ENCODE data around the gene HIVEP2. TPM values are rescaled to one million over a fixed set of nuclear protein-coding genes. Genes with fewer than 3 reads are reported as not detected.

HIVEP2 gene
- total RNA-seq, 1 experiment from 2014 or later, result 9.1 TPM

GRCh38 chr6:142987490-142987889 is 42.5 kb upstream of the HIVEP2 start:
- Histone ChIP-seq H3K9ac (ENCODE audit: low read length) (no peak overlapping the region), H2AFZ (ENCODE audit: low read length) (no peak overlapping the region), H3F3A (ENCODE audit: low read length, unreplicated experiment) (no peaks in the 10 kb centered on the region), H3K27me3 (ENCODE audit: low read length) (no peaks in the 10 kb centered on the region), H3K79me2 (ENCODE audit: low read length) (no peaks in the 10 kb centered on the region), H3K4me1 (ENCODE audit: insufficient read depth, low read length) (no peaks in the 10 kb centered on the region), H3K4me2 (ENCODE audit: low read length) (no peak overlapping the region), H3K36me3 (ENCODE audit: low read depth, low read length) (no peaks in the 10 kb centered on the region), H4K20me1 (ENCODE audit: low read length) (no peaks in the 10 kb centered on the region), H3K27ac (ENCODE audit: low read length) (no peak overlapping the region), H3K9me3 (ENCODE audit: low read length) (no peaks in the 10 kb centered on the region), H3K9me2 (replicated peaks; ENCODE audit: low read length) (no peaks in the 10 kb centered on the region), H3K4me3 (ENCODE audit: low read length) (no peak overlapping the region)
- CTCF ChIA-PET, result no interaction called here
- POLR2A ChIA-PET (ENCODE audit: unreplicated experiment), result no interaction called here
- ATAC-seq (no peak), DNase-seq (no peak)
- no TSS peak for BruUV-seq (replicated peaks)
- TF ChIP-seq, protein P1, sequence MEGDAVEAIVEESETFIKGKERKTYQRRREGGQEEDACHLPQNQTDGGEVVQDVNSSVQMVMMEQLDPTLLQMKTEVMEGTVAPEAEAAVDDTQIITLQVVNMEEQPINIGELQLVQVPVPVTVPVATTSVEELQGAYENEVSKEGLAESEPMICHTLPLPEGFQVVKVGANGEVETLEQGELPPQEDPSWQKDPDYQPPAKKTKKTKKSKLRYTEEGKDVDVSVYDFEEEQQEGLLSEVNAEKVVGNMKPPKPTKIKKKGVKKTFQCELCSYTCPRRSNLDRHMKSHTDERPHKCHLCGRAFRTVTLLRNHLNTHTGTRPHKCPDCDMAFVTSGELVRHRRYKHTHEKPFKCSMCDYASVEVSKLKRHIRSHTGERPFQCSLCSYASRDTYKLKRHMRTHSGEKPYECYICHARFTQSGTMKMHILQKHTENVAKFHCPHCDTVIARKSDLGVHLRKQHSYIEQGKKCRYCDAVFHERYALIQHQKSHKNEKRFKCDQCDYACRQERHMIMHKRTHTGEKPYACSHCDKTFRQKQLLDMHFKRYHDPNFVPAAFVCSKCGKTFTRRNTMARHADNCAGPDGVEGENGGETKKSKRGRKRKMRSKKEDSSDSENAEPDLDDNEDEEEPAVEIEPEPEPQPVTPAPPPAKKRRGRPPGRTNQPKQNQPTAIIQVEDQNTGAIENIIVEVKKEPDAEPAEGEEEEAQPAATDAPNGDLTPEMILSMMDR (conservative IDR thresholded peaks at IDR 0.05; ENCODE audit: low read depth, low read length), result no peak
- TF ChIP-seq EZH2 (IDR thresholded peaks at IDR 0.05; ENCODE audit: low read length, unreplicated experiment) (no peak), EZH2phosphoT487 (IDR thresholded peaks at IDR 0.05; ENCODE audit: borderline replicate concordance, low read length) (no peak)
- intact Hi-C loops (cut with micrococcal nuclease), result no loop called here

GRCh38 chr6:142985281-142985680 is 40.3 kb upstream of the HIVEP2 start:
- POLR2A ChIA-PET (ENCODE audit: unreplicated experiment), result no interaction called here
- no peaks in the 10 kb centered on the region for H3F3A ChIP-seq (ENCODE audit: low read length, unreplicated experiment)
- DNase-seq (no peak), ATAC-seq (no peak)
- H3K27ac ChIP-seq (ENCODE audit: low read length), result no peak overlapping the region
- TF ChIP-seq, protein P1 (conservative IDR thresholded peaks at IDR 0.05; ENCODE audit: low read depth, low read length), result no peak
- TF ChIP-seq EZH2phosphoT487 (IDR thresholded peaks at IDR 0.05; ENCODE audit: borderline replicate concordance, low read length), result no peak
- H3K9ac ChIP-seq (ENCODE audit: low read length), result no peak overlapping the region
- H3K27me3 ChIP-seq (ENCODE audit: low read length), result no peaks in the 10 kb centered on the region
- CTCF ChIA-PET, result no interaction called here
- H3K4me1 ChIP-seq (ENCODE audit: insufficient read depth, low read length), result no peaks in the 10 kb centered on the region
- H4K20me1 ChIP-seq (ENCODE audit: low read length), result no peaks in the 10 kb centered on the region
- BruUV-seq (replicated peaks), result no TSS peak
- no peaks in the 10 kb centered on the region for H3K9me2 ChIP-seq (replicated peaks; ENCODE audit: low read length)
- H3K4me3 ChIP-seq (ENCODE audit: low read length), result no peak overlapping the region
- H3K9me3 ChIP-seq (ENCODE audit: low read length), result no peaks in the 10 kb centered on the region
- intact Hi-C loops (cut with micrococcal nuclease), result no loop called here
- H3K79me2 ChIP-seq (ENCODE audit: low read length), result no peaks in the 10 kb centered on the region
- no peak overlapping the region for H3K4me2 ChIP-seq (ENCODE audit: low read length)
- no peaks in the 10 kb centered on the region for H3K36me3 ChIP-seq (ENCODE audit: low read depth, low read length)
- no peak overlapping the region for H2AFZ ChIP-seq (ENCODE audit: low read length)

GRCh38 chr6:142984386-142984785 is 39.4 kb upstream of the HIVEP2 start:
- no peaks in the 10 kb centered on the region for H3K9me2 ChIP-seq (replicated peaks; ENCODE audit: low read length)

More at GRCh38 chr6:142984386-142984785, 39.4 kb upstream of the HIVEP2 start:
- Histone ChIP-seq H2AFZ (ENCODE audit: low read length) (no peak overlapping the region), H3K27me3 (ENCODE audit: low read length) (no peaks in the 10 kb centered on the region), H3K9ac (ENCODE audit: low read length) (no peak overlapping the region), H4K20me1 (ENCODE audit: low read length) (no peaks in the 10 kb centered on the region), H3F3A (ENCODE audit: low read length, unreplicated experiment) (no peaks in the 10 kb centered on the region), H3K4me2 (ENCODE audit: low read length) (no peak overlapping the region), H3K36me3 (ENCODE audit: low read depth, low read length) (no peaks in the 10 kb centered on the region), H3K4me3 (ENCODE audit: low read length) (no peak overlapping the region), H3K9me3 (ENCODE audit: low read length) (no peaks in the 10 kb centered on the region), H3K27ac (ENCODE audit: low read length) (no peak overlapping the region), H3K79me2 (ENCODE audit: low read length) (no peaks in the 10 kb centered on the region), H3K4me1 (ENCODE audit: insufficient read depth, low read length) (no peaks in the 10 kb centered on the region)
- ATAC-seq, result no peak
- DNase-seq, result no peak
- CTCF ChIA-PET, result no interaction called here
- POLR2A ChIA-PET (ENCODE audit: unreplicated experiment), result no interaction called here
- intact Hi-C loops (cut with micrococcal nuclease), result no loop called here
- BruUV-seq (replicated peaks), result no TSS peak
- TF ChIP-seq EZH2 (IDR thresholded peaks at IDR 0.05; ENCODE audit: low read length, unreplicated experiment) (no peak), EZH2phosphoT487 (IDR thresholded peaks at IDR 0.05; ENCODE audit: borderline replicate concordance, low read length) (no peak)
- TF ChIP-seq, protein P1 (conservative IDR thresholded peaks at IDR 0.05; ENCODE audit: low read depth, low read length), result no peak

Measured in PC-3 (cell line).